DND-41 (cell line): ENCODE data around the gene DUSP7.
A peak's percentile ranks its signal among the peaks of the same experiment; 100 is the strongest.

Source experiments
- ATAC-seq: fragments of 200-7000 bp; cut with Tn5 transposase; 3 replicates; pipeline ENCODE4 v1.9.1; 2021; ENCODE audit warnings: low read depth; ENCODE audit not compliant: insufficient read depth
- DNase-seq: peaks from one replicate; pipeline ENCODE4 v3.0.0-alpha.2; 2020
- H2AFZ ChIP-seq: 2 replicates; pipeline ENCODE4 v1.6.0; 2012; ENCODE audit warnings: low read depth, low read length
- H3K27ac ChIP-seq: 2 replicates; pipeline ENCODE4 v1.5.1; 2012; ENCODE audit warnings: low read length, inconsistent platforms
- H3K27me3 ChIP-seq: fragments of 200-600 bp; sonication (generic); 2 replicates; pipeline ENCODE4 v1.6.0; 2012; ENCODE audit warnings: low read length, mild to moderate bottlenecking, inconsistent platforms; ENCODE audit not compliant: insufficient read depth, poor library complexity
- H3K36me3 ChIP-seq: 2 replicates; pipeline ENCODE4 v1.5.1; 2012; ENCODE audit warnings: low read length, inconsistent platforms; ENCODE audit not compliant: insufficient read depth
- H3K4me1 ChIP-seq: 2 replicates; pipeline ENCODE4 v1.5.1; 2012; ENCODE audit warnings: mild to moderate bottlenecking, low read length; ENCODE audit not compliant: insufficient read depth
- H3K4me2 ChIP-seq: 2 replicates; pipeline ENCODE4 v1.6.0; 2012; ENCODE audit warnings: mild to moderate bottlenecking, moderate library complexity, low read length, inconsistent platforms; ENCODE audit not compliant: insufficient read depth
- H3K4me3 ChIP-seq, 2 experiments: fragments of 200-600 bp in 1 of 2; shearing (Covaris generic) in 1 of 2; 2 replicates each; pipeline ENCODE4 v1.5.1; 2012 to 2016; ENCODE audit warnings: inconsistent platforms in 2 of 2, low read length in 2 of 2, mild to moderate bottlenecking in 2 of 2, low read depth in 1 of 2, moderate library complexity in 1 of 2
- H3K79me2 ChIP-seq: 2 replicates; pipeline ENCODE4 v1.6.0; 2012; ENCODE audit warnings: low read length, inconsistent platforms; ENCODE audit not compliant: insufficient read depth
- H3K9ac ChIP-seq: 2 replicates; pipeline ENCODE4 v1.6.0; 2012; ENCODE audit warnings: low read depth, mild to moderate bottlenecking, inconsistent platforms, low read length, moderate library complexity
- H3K9me3 ChIP-seq: 2 replicates; pipeline ENCODE4 v1.5.1; 2012; ENCODE audit warnings: low read length, moderate library complexity, mild to moderate bottlenecking, inconsistent platforms; ENCODE audit not compliant: insufficient read depth, severe bottlenecking
- H4K20me1 ChIP-seq: 2 replicates; pipeline ENCODE4 v1.6.0; 2012; ENCODE audit warnings: low read length; ENCODE audit not compliant: insufficient read depth
- EZH2 ChIP-seq: IDR thresholded peaks from 3 replicates; pipeline ENCODE4 v1.6.1; 2012; ENCODE audit warnings: borderline replicate concordance, low read depth, mild to moderate bottlenecking, moderate library complexity, low read length, inconsistent platforms; ENCODE audit not compliant: severe bottlenecking
- TF ChIP-seq, protein P1 (sequence below): IDR thresholded peaks from 2 replicates; pipeline ENCODE4 v1.5.1; 2012; ENCODE audit warnings: borderline replicate concordance, low read length, moderate library complexity, mild to moderate bottlenecking; ENCODE audit not compliant: poor library complexity, severe bottlenecking; ENCODE audit errors: extremely low read depth

The DUSP7 gene

DNA sequence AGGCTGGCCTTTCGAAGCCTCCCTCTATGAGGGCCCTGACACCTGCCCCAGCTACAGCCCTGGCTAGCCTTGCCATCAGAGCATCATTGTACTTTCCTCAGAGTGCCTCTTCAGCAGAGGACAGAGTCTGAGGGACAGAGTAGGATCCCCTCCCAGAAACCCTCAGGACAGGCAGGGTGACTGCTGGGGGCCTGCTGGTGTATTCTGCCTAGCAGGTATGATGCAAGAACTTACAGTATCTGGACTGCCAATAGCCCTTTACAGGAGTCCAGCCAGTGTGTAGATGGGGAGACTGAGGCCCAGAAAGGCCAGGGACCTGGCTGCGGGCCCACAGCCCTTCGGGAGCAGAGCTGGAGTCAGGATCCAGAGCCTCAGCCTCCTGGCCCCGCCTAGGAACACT is 19.1 kb downstream of the DUSP7 start:
- ATAC-seq (no peak), DNase-seq (no peak)
- no peak overlapping the region for H3K4me3 ChIP-seq
- no peaks in the 10 kb centered on the region for H3K9me3 ChIP-seq
- H3K9ac ChIP-seq: no peak overlapping the region
- H3K27ac ChIP-seq: no peak overlapping the region
- no peaks in the 10 kb centered on the region for H3K27me3 ChIP-seq
- TF ChIP-seq, protein P1, sequence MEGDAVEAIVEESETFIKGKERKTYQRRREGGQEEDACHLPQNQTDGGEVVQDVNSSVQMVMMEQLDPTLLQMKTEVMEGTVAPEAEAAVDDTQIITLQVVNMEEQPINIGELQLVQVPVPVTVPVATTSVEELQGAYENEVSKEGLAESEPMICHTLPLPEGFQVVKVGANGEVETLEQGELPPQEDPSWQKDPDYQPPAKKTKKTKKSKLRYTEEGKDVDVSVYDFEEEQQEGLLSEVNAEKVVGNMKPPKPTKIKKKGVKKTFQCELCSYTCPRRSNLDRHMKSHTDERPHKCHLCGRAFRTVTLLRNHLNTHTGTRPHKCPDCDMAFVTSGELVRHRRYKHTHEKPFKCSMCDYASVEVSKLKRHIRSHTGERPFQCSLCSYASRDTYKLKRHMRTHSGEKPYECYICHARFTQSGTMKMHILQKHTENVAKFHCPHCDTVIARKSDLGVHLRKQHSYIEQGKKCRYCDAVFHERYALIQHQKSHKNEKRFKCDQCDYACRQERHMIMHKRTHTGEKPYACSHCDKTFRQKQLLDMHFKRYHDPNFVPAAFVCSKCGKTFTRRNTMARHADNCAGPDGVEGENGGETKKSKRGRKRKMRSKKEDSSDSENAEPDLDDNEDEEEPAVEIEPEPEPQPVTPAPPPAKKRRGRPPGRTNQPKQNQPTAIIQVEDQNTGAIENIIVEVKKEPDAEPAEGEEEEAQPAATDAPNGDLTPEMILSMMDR: no peak
- TF ChIP-seq EZH2: no peak
- H3K79me2 ChIP-seq: no peaks in the 10 kb centered on the region
- no peaks in the 10 kb centered on the region for H4K20me1 ChIP-seq
- no peak overlapping the region for H3K4me2 ChIP-seq
- no peaks in the 10 kb centered on the region for H3K36me3 ChIP-seq
- no peak overlapping the region for H2AFZ ChIP-seq
- no peaks in the 10 kb centered on the region for H3K4me1 ChIP-seq

DNA sequence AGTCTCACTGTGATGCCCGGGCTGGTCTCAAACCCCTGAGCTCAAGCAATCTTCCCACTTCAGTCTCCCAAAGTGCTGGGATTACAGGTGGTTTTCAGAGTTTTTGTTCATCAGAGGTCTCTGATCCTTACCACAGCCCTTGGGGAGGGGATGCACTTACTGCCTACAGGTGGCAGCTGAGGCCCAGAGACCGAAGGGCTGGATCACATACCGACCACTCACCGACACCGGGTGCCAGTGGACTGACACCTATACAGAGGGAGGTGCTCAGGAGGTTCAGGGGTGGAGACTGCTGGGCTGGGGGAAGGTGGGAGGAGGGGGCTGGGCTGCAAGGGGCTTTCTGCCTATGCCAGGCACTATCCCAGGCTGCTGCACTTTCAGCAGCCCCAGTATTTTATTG is 19.5 kb downstream of the DUSP7 start:
- H3K79me2 ChIP-seq: no peaks in the 10 kb centered on the region
- no peak for TF ChIP-seq EZH2
- TF ChIP-seq, protein P1: peak; percentile 9
- H3K4me1 ChIP-seq: no peaks in the 10 kb centered on the region
- no peak overlapping the region for H2AFZ ChIP-seq
- no peak for ATAC-seq
- H3K4me3 ChIP-seq: no peak overlapping the region
- DNase-seq: no peak
- H3K27ac ChIP-seq: no peak overlapping the region
- H3K36me3 ChIP-seq: no peaks in the 10 kb centered on the region
- no peaks in the 10 kb centered on the region for H3K9me3 ChIP-seq
- no peaks in the 10 kb centered on the region for H4K20me1 ChIP-seq
- no peak overlapping the region for H3K4me2 ChIP-seq
- no peak overlapping the region for H3K9ac ChIP-seq
- no peaks in the 10 kb centered on the region for H3K27me3 ChIP-seq

DNA sequence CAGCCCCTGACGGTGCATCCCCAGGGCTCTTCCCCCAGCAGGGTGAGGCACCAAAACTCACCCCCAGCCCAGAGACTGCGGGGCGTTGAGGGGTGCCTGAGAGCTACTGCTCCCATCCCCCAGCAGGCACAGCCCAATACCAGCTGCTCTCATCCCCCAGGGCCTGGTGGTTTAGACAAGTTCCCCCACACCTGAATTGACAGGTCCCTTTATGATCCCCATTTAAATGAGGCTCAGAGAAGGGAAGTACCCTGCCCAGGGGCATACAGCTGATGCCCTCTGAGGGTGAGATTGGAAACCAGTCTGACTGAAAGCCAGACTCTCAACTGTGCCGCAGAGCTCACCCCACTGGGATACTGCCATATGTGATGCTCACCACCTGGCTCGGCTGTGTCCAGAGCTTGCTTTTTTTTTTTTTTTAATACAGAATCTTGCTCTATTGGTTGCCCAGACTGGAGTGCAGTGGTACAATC is 20.1 kb downstream of the DUSP7 start:
- H3K4me1 ChIP-seq: no peaks in the 10 kb centered on the region
- no peak overlapping the region for H3K4me2 ChIP-seq
- H3K27me3 ChIP-seq: no peaks in the 10 kb centered on the region
- no peaks in the 10 kb centered on the region for H3K79me2 ChIP-seq
- ATAC-seq: no peak
- no peaks in the 10 kb centered on the region for H3K9me3 ChIP-seq
- TF ChIP-seq, protein P1: no peak
- no peak for TF ChIP-seq EZH2
- no peak overlapping the region for H2AFZ ChIP-seq
- no peaks in the 10 kb centered on the region for H3K36me3 ChIP-seq
- H3K9ac ChIP-seq: no peak overlapping the region
- DNase-seq: no peak
- no peak overlapping the region for H3K27ac ChIP-seq
- no peaks in the 10 kb centered on the region for H4K20me1 ChIP-seq
- H3K4me3 ChIP-seq: no peak overlapping the region

DNA sequence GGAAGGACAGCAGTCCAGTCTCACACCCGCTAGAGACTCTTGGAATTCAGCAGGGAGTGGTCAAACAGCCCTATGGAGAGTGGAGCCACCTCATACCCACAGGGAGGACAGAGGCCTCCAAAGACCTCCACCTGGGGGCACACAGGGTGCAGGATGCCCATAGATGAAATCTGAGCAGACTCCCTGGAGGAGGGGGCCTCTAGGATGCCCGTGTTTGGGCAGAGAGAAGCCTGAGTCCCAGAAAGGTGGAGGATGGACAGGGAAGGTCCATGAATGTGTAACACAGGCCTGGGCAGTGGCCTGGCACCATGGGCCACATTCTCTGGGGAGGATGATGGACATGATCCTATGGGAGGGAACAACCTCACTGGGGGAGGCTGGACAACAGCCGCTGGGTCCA is 21.7 kb downstream of the DUSP7 start:
- Histone ChIP-seq H2AFZ (no peak overlapping the region), H3K4me3 (no peak overlapping the region), H3K9ac (no peak overlapping the region), H3K4me2 (no peak overlapping the region), H3K36me3 (no peaks in the 10 kb centered on the region), H4K20me1 (no peaks in the 10 kb centered on the region), H3K27ac (no peak overlapping the region), H3K27me3 (no peaks in the 10 kb centered on the region), H3K79me2 (no peaks in the 10 kb centered on the region), H3K4me1 (no peaks in the 10 kb centered on the region), H3K9me3 (no peaks in the 10 kb centered on the region)
- ATAC-seq (no peak), DNase-seq (no peak)
- TF ChIP-seq, protein P1: no peak
- TF ChIP-seq EZH2: no peak
